DND-41 (cell line): ENCODE data around the gene SRP68.

Source experiments
- CTCF ChIP-seq: IDR thresholded peaks from 2 replicates; pipeline ENCODE4 v1.5.1; 2012; ENCODE audit warnings: borderline replicate concordance, low read length, moderate library complexity, mild to moderate bottlenecking; ENCODE audit not compliant: poor library complexity, severe bottlenecking; ENCODE audit errors: extremely low read depth
- EZH2 ChIP-seq: IDR thresholded peaks from 3 replicates; pipeline ENCODE4 v1.6.1; 2012; ENCODE audit warnings: borderline replicate concordance, low read depth, mild to moderate bottlenecking, moderate library complexity, low read length, inconsistent platforms; ENCODE audit not compliant: severe bottlenecking

DNA sequence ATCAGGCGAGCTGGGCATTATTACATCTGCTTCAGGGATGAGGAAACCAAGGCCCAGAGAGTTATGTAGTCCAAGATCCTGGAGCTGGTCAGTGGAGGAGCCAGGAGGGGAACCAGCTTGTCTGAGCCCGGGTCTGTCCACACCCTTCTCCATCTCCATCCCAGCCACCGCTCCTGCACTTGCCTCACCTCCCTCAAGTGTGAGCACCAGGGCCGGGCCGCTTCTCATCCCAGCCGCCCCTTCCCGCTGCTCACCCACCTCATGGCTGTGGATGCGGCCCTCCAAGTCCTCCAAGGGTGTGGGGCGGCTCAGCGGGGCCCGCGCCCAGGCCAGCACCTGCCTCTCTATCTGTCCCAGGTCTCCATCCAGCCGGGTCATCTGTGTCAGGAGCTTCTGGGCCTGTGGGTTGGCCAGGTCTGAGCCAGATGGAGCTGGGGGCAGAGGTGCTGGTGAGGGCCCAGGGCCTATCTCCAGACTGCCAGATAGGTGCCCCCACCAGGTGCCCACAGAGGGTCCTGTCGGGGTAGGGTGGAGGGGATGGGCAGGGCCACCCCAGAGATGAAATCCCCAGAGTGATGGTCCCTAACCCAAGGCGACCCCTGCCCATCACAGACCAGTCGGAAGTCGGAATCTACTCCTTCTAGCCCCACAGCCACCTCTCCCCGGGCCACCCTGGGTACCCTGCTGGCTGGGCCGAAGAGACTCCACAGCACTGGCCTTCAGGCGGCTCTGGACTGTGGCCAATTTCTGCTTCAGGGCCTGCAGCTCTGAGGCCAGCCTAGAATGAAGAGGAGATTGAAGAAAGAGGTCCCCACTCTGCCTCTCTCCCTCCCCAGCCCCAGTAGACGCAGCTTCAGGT is 54.6 kb downstream of the SRP68 start:
- TF ChIP-seq CTCF (no peak), EZH2 (no peak)
